B cell (primary cell): ENCODE data around the gene RAPGEF5.

Experiments used
- CTCF ChIP-seq: fragments of 200-600 bp; IDR thresholded peaks from one replicate; pipeline ENCODE4 v1.8.0; 2022; ENCODE audit warnings: antibody characterized with exemption, mild to moderate bottlenecking
- EZH2 ChIP-seq: IDR thresholded peaks from 2 replicates; pipeline ENCODE4 v1.6.1; 2012; ENCODE audit warnings: borderline replicate concordance, low read depth, mild to moderate bottlenecking, moderate library complexity, low read length; ENCODE audit not compliant: insufficient read depth, poor library complexity, severe bottlenecking

- TF ChIP-seq CTCF (no peak), EZH2 (no peak)
Observed at GRCh38 chr7:22371878-22372277, 14.9 kb upstream of the RAPGEF5 start.
